Osteoblast (primary cell): Measurements from ENCODE around the gene SLC9A5. TPM values are rescaled to one million over a fixed set of nuclear protein-coding genes. Genes with fewer than 3 reads are reported as not detected.
A peak's percentile ranks its signal among the peaks of the same experiment; 100 is the strongest.

Experiments
- DNase-seq: peaks from one replicate; pipeline ENCODE4 v3.0.0; 2011; ENCODE audit warnings: low spot score, mixed read lengths; ENCODE audit not compliant: insufficient read length; ENCODE audit errors: missing footprints
- H2AFZ ChIP-seq: 2 replicates; pipeline ENCODE4 v1.6.0; 2011; ENCODE audit warnings: mild to moderate bottlenecking, low read length
- H3K27ac ChIP-seq: 2 replicates; pipeline ENCODE4 v1.5.1; 2011; ENCODE audit warnings: mild to moderate bottlenecking, low read depth, low read length, moderate library complexity
- H3K27me3 ChIP-seq: 2 replicates; pipeline ENCODE4 v1.6.0; 2012; ENCODE audit warnings: mild to moderate bottlenecking, control low read depth, inconsistent platforms, low read length, moderate library complexity; ENCODE audit not compliant: insufficient read depth
- H3K36me3 ChIP-seq: 2 replicates; pipeline ENCODE4 v1.5.1; 2011; ENCODE audit warnings: mild to moderate bottlenecking, low read length, control low read depth, moderate library complexity; ENCODE audit not compliant: insufficient read depth
- H3K4me1 ChIP-seq: 2 replicates; pipeline ENCODE4 v1.5.1; 2011; ENCODE audit warnings: mild to moderate bottlenecking, low read length, control low read depth, moderate library complexity; ENCODE audit not compliant: insufficient read depth
- H3K4me2 ChIP-seq: 2 replicates; pipeline ENCODE4 v1.6.0; 2011; ENCODE audit warnings: mild to moderate bottlenecking, low read length; ENCODE audit not compliant: insufficient read depth
- H3K4me3 ChIP-seq: fragments of 200-600 bp; sonication (generic); 3 replicates; pipeline ENCODE4 v1.5.1; 2012; ENCODE audit warnings: mild to moderate bottlenecking, low read length, inconsistent platforms; ENCODE audit not compliant: insufficient read depth
- H3K79me2 ChIP-seq: 2 replicates; pipeline ENCODE4 v1.6.0; 2012; ENCODE audit warnings: mild to moderate bottlenecking, low read length, control low read depth, inconsistent platforms; ENCODE audit not compliant: insufficient read depth
- H3K9me3 ChIP-seq: 2 replicates; pipeline ENCODE4 v1.5.1; 2011; ENCODE audit warnings: low read depth, low read length, control low read depth
- H4K20me1 ChIP-seq: 2 replicates; pipeline ENCODE4 v1.6.0; 2012; ENCODE audit warnings: mild to moderate bottlenecking, low read length, control low read depth; ENCODE audit not compliant: insufficient read depth
- total RNA-seq: library from RNA; depleted of rRNA; stranded (reverse); fragments of >200 nt; gene quantifications from 2 replicates; pipeline ENCODE4 v1.2.3, GENCODE V29; 2012
- TF ChIP-seq, protein P1 (sequence below): IDR thresholded peaks from 2 replicates; pipeline ENCODE4 v1.5.1; 2011; ENCODE audit warnings: mild to moderate bottlenecking, low read depth, low read length, moderate library complexity; ENCODE audit errors: extremely low read depth

SLC9A5 gene
- total RNA-seq, 1 donor = 3.6 TPM

DNA sequence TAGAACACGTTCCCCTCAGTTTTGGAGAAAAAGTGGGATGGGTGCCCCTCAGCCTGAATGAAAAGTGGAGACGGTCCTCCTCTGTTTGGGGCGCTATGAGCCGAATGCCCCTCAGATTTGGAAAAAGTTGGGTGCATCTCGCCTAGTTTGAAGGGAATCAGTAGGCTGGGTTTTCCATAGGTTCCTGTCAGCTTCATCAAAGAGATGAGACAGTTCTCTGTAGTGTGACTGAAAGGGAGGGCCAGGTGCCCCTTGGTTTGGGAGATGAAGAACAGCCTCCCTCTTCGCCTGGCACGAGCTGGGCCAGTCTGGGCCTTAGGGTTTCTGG, 742 bp upstream of the SLC9A5 start:
- Histone ChIP-seq H3K36me3 (no peaks in the 10 kb centered on the region), H3K9me3 (no peaks in the 10 kb centered on the region), H3K27me3 (no peaks in the 10 kb centered on the region), H3K4me1 (peaks cover 55% of the 10 kb centered on the region), H3K4me3 (peak overlapping the region; percentile 94), H3K4me2 (peak overlapping the region; percentile 84), H2AFZ (no peak overlapping the region), H3K27ac (peak overlapping the region; percentile 42), H3K79me2 (peaks cover 32% of the 10 kb centered on the region), H4K20me1 (peaks cover 2% of the 10 kb centered on the region)
- TF ChIP-seq, protein P1, sequence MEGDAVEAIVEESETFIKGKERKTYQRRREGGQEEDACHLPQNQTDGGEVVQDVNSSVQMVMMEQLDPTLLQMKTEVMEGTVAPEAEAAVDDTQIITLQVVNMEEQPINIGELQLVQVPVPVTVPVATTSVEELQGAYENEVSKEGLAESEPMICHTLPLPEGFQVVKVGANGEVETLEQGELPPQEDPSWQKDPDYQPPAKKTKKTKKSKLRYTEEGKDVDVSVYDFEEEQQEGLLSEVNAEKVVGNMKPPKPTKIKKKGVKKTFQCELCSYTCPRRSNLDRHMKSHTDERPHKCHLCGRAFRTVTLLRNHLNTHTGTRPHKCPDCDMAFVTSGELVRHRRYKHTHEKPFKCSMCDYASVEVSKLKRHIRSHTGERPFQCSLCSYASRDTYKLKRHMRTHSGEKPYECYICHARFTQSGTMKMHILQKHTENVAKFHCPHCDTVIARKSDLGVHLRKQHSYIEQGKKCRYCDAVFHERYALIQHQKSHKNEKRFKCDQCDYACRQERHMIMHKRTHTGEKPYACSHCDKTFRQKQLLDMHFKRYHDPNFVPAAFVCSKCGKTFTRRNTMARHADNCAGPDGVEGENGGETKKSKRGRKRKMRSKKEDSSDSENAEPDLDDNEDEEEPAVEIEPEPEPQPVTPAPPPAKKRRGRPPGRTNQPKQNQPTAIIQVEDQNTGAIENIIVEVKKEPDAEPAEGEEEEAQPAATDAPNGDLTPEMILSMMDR = no peak
- DNase-seq = no peak

DNA sequence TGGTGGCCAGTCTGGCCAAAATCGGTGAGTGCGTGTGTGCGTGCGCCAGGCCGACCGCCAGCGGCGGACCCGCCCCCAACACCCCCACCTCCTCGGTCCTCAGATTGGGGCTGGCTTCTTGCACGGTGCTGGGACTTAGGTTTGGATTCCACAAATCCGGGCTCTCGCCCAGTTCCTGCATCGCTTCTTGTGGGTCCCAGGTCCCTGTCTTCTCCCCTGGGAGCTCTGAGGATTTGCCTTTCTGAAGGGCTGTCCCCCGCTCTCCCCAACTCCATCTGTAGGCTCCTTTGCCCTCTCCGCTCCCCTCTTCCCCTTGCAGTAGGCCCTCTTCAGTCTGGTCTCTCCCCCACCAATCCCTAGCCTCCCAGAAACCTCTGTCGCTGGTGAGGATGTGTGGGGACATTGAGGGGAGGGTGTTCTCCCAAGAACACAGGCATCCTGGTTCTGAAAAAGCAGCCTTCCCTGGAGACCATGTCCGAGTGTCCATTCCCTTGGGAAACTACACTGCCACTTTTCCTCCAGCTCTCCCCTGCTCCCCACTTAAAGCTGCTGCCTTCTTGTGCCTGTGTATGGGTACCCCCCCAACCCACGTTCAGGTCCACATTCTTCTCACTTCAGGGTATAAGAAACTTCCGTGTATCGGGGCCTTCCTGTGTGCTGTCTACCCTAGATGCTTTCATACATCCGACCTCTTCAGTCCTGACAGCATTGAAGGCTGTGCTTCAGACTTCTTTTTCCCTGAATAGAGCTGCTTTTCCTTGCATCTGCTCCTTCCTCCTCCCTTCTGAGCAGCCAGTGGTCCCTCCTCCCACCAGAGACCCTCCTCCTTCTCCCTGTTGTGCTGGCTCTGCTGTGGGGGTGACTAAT, 632 bp downstream of the SLC9A5 start:
- Histone ChIP-seq H2AFZ (peak overlapping the region; percentile 63), H4K20me1 (peaks cover 2% of the 10 kb centered on the region), H3K9me3 (no peaks in the 10 kb centered on the region), H3K4me3 (peak overlapping the region; percentile 94), H3K27ac (peak overlapping the region; percentile 41), H3K36me3 (peaks cover 6% of the 10 kb centered on the region), H3K27me3 (no peaks in the 10 kb centered on the region), H3K79me2 (peaks cover 20% of the 10 kb centered on the region), H3K4me1 (peaks cover 41% of the 10 kb centered on the region), H3K4me2 (peak overlapping the region; percentile 84)
- TF ChIP-seq, protein P1 = no peak
- DNase-seq = peak; percentile 79

DNA sequence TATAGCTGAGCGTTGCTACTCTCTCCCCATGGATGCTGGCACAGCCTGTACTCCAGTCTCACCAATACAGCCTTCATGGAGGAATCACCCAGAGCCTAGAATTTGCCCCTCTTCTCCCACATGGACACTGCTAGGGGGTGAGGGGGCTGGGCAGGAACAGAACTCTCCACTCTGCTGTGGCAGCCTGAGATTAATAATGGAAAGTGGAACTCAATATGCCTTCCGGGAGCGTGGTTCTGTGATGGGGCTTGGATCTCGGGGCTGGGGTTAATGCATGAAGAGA, 1.2 kb downstream of the SLC9A5 start:
- H3K27me3 ChIP-seq = no peaks in the 10 kb centered on the region
- peaks cover 19% of the 10 kb centered on the region for H3K79me2 ChIP-seq
- H3K4me3 ChIP-seq = peak overlapping the region; percentile 94
- H3K9me3 ChIP-seq = no peaks in the 10 kb centered on the region
- H3K27ac ChIP-seq = peak overlapping the region; percentile 41
- peaks cover 35% of the 10 kb centered on the region for H3K4me1 ChIP-seq
- peaks cover 4% of the 10 kb centered on the region for H4K20me1 ChIP-seq
- peak; percentile 76 for DNase-seq
- H3K36me3 ChIP-seq = peaks cover 6% of the 10 kb centered on the region
- peak overlapping the region; percentile 63 for H2AFZ ChIP-seq
- TF ChIP-seq, protein P1 = no peak
- H3K4me2 ChIP-seq = peak overlapping the region; percentile 84

DNA sequence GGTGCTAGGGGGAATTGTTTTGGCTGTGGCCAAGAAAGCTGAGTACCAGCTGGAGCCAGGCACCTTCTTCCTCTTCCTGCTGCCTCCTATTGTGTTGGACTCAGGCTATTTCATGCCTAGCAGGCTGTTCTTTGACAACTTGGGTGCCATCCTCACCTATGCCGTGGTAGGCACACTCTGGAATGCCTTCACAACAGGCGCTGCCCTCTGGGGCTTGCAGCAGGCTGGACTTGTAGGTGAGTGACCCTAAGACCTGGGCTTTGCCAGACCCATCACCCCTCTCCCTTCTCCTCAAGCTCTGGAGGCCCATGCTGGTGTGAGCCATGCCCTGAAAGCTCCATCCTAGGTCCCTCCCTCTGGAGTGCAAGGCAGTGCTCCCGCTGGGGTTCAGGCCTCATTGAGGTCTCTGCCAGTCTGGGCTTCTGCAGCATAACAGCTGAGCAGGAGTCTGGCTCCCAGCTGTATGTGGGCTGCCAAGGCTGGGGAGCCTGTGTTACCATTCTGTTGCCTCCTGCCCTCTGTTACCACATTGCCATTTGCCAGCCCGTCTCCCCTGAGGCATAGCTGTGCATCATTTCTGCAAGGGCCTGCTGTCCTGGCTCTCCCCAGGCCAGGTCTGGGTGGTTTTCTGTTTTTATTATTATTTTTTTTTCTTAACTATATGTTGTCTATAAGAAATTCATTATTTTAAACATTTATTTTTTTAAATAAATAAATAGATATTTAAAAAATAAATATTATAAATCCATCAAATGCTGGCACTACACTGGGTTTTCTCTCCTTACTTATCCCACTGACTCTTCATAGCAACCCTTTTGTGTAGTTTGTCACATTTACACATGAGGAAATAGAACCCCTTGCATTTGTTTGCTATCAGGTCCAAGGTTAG, 4.1 kb downstream of the SLC9A5 start:
- H3K4me3 ChIP-seq = no peak overlapping the region
- DNase-seq = peak; percentile 36
- TF ChIP-seq, protein P1 = no peak
- H3K9me3 ChIP-seq = no peaks in the 10 kb centered on the region
- H3K36me3 ChIP-seq = peaks cover 6% of the 10 kb centered on the region
- H3K27ac ChIP-seq = no peak overlapping the region
- H2AFZ ChIP-seq = no peak overlapping the region
- H3K79me2 ChIP-seq = peaks cover 6% of the 10 kb centered on the region
- peaks cover 4% of the 10 kb centered on the region for H4K20me1 ChIP-seq
- H3K4me2 ChIP-seq = no peak overlapping the region
- H3K27me3 ChIP-seq = no peaks in the 10 kb centered on the region
- H3K4me1 ChIP-seq = peaks cover 26% of the 10 kb centered on the region
